Measurements from ENCODE around the gene MAPK12. TPM values are rescaled to one million over a fixed set of nuclear protein-coding genes. Genes with fewer than 3 reads are reported as not detected.

The MAPK12 gene
- total and polyA plus RNA-seq, 2 of the 8 experiments (the other 6 are each of a cell fraction or from before 2014, with no cell fraction given): 17.3 to 20.3 TPM

DNA sequence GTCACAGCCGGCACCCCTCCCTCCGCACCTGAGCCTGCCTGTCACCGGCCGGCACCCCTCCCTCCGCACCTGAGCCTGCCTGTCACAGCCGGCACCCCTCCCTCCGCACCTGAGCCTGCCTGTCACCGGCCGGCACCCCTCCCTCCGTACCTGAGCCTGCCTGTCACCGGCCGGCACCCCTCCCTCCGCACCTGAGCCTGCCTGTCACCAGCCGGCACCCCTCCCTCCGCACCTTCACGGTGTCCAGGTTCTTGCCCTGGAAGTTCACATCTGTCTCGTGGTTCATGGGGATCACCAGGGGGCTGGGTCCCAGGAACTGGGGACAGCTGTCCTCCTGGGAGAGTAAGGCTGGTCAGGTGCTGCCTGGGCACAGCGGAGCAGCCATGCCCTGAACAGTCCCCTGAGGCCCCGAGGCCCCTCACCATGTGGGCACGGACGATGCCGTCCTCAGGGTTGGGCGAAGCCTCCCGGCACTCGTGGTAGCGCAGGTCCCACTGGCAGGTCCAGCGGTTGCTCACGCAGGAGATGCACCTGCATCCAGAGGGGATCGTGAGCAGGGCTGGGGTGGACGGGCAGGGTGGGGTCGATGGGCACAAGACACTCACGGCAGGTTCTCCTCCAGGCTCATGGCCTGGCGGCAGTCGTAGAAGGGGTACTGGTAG, 24.2 kb upstream of the MAPK12 start:
- CTCF ChIA-PET (ENCODE audit: partially characterized antibody): interaction anchor here (0.7 to 2.2 kb wide), 2 partner anchors 56 to 86 kb away, joined by 3 to 5 read pairs; no protein-coding TSS in a partner anchor
- H4K91ac ChIP-seq (replicated peaks; ENCODE audit: insufficient read length, low read length): no peak overlapping the region
- H3K14ac ChIP-seq (ENCODE audit: insufficient read length): no peak overlapping the region
- no peak overlapping the region for H3K18ac ChIP-seq (ENCODE audit: extremely low read depth, low read length)
- 96% methylated on average over 18 of the region's 34 CpGs; no CpG with 5 or more reads in 1 of the 2 experiments for WGBS, 2 experiments (ENCODE audit: extremely low coverage in 1 of 2, insufficient coverage in 1 of 2, insufficient read length in 1 of 2, insufficient replicate concordance in 2 of 2, low coverage in 1 of 2, low lambda C conversion rate in 2 of 2, missing lambda C conversion rate in 1 of 2)
- peak overlapping the region; percentile 44; the same call in 1 of the 2 replicates for H2BK5ac ChIP-seq (ENCODE audit: low read depth, low read length)
- no peak overlapping the region for H3K23ac ChIP-seq (ENCODE audit: insufficient read length)
- DNase-seq (ENCODE audit: low read depth in 1 of 2, low spot score in 2 of 2) (no peak), FAIRE-seq (no peak)
- no peaks in the 10 kb centered on the region for H3K27me3 ChIP-seq (replicated peaks in 1 of 4; ENCODE audit: control insufficient read depth in 3 of 4, extremely low read depth in 1 of 4, insufficient read depth in 3 of 4, low read length in 3 of 4)
- no peak overlapping the region for H3K9ac ChIP-seq (replicated peaks in 1 of 4; ENCODE audit: extremely low read depth in 1 of 4, low read depth in 3 of 4, low read length in 3 of 4)
- H4K8ac ChIP-seq (ENCODE audit: extremely low read depth, insufficient read depth, low read length): no peak overlapping the region; the same call in 1 of the 2 replicates
- no peak overlapping the region for H3K4me3 ChIP-seq (ENCODE audit: extremely low read depth in 1 of 4, insufficient read depth in 2 of 4, low read depth in 3 of 4, low read length in 4 of 4)
- peaks cover under 1% of the 10 kb centered on the region; the same call in 1 of the 2 replicates for H3K79me1 ChIP-seq (ENCODE audit: low read depth, low read length)
- no peak overlapping the region for H3K56ac ChIP-seq (replicated peaks; ENCODE audit: insufficient read length, low read depth, low read length)
- no peak overlapping the region for H4K5ac ChIP-seq (ENCODE audit: insufficient read length, low read depth, low read length)
- no peak overlapping the region for H3K4ac ChIP-seq (replicated peaks; ENCODE audit: insufficient read length, low read depth, low read length)
- H3K4me2 ChIP-seq (ENCODE audit: insufficient read depth in 1 of 2, low read depth in 2 of 2, low read length in 2 of 2): no peak overlapping the region
- no peak overlapping the region for H2AFZ ChIP-seq (ENCODE audit: low read length)
- TF ChIP-seq MAFK (IDR thresholded peaks at IDR 0.05; ENCODE audit: low read depth, low read length): no peak
- TF ChIP-seq BACH1 (IDR thresholded peaks at IDR 0.05; ENCODE audit: low read length): no peak
- TF ChIP-seq EGR1 (IDR thresholded peaks at IDR 0.05; ENCODE audit: borderline replicate concordance, low read depth, low read length): no peak
- no peak for TF ChIP-seq EZH2 (IDR thresholded peaks at IDR 0.05; ENCODE audit: low read depth, low read length, severe bottlenecking)
- no peak for TF ChIP-seq POLR2A (IDR thresholded peaks at IDR 0.05; ENCODE audit: control extremely low read depth in 1 of 2, low read depth in 2 of 2, low read length in 2 of 2)
- no peak for TF ChIP-seq CHD1 (IDR thresholded peaks at IDR 0.05; ENCODE audit: low read depth, low read length)
- TF ChIP-seq SIN3A (conservative IDR thresholded peaks at IDR 0.05 in 1 of 2, IDR thresholded peaks at IDR 0.05 in 1 of 2; ENCODE audit: low read depth in 1 of 2, low read length in 2 of 2): no peak
- no peak for TF ChIP-seq GABPA (IDR thresholded peaks at IDR 0.05; ENCODE audit: borderline replicate concordance, insufficient read depth, low read length)
- TF ChIP-seq TAF1 (IDR thresholded peaks at IDR 0.05; ENCODE audit: low read depth, low read length): no peak
- no peaks in the 10 kb centered on the region; a peak in 1 of 4 replicates for H3K9me3 ChIP-seq (ENCODE audit: insufficient read depth in 2 of 2, low read depth in 1 of 2, low read length in 1 of 2)
- H2BK120ac ChIP-seq (replicated peaks; ENCODE audit: low read depth, low read length): no peak overlapping the region
- no peak overlapping the region for H2BK20ac ChIP-seq (ENCODE audit: low read length)
- peaks cover 20 to 79% (median 25%) of the 10 kb centered on the region in 4 experiments for H3K36me3 ChIP-seq (ENCODE audit: control insufficient read depth in 2 of 4, insufficient read depth in 4 of 4, low read length in 3 of 4)
- POLR2A ChIA-PET (ENCODE audit: partially characterized antibody): no interaction called here
- H3K4me1 ChIP-seq (replicated peaks in 1 of 4; ENCODE audit: control insufficient read depth in 3 of 4, insufficient read depth in 4 of 4, low read length in 3 of 4): peaks cover 0 to 3% (median 0%) of the 10 kb centered on the region in 4 experiments; a peak in 2 of 7 replicates
- H2AK5ac ChIP-seq (ENCODE audit: low read depth, low read length): no peak overlapping the region
- no peaks in the 10 kb centered on the region for H3K23me2 ChIP-seq (ENCODE audit: low read depth, low read length)
- no peak overlapping the region for H2BK12ac ChIP-seq (ENCODE audit: low read depth, low read length)
- H4K20me1 ChIP-seq (replicated peaks in 1 of 2; ENCODE audit: control insufficient read depth in 1 of 2, insufficient read depth in 2 of 2, low read length in 2 of 2): peaks cover 4 to 20% of the 10 kb centered on the region in 2 experiments
- H3K79me2 ChIP-seq (ENCODE audit: control insufficient read depth in 1 of 2, insufficient read depth in 2 of 2, low read length in 2 of 2): peaks cover 0 to 6% of the 10 kb centered on the region in 2 experiments; a peak in 1 of 4 replicates
- no peak overlapping the region for H3K27ac ChIP-seq (ENCODE audit: low read depth, low read length)
- H2BK15ac ChIP-seq (ENCODE audit: low read length): no peak overlapping the region

Data from H1 (cell line).